GM19025 (cell line): Measurements from ENCODE around the gene CD226.
"Not testable (repeated sequence)": the region's sequence is repeated elsewhere in the genome, so short reads cannot be mapped to it uniquely, and the experiment has no call there.

Experiments used
- ATAC-seq: cut with Tn5 transposase; IDR thresholded peaks from one replicate; pipeline ENCODE4 v1.9.1; 2021; ENCODE audit warnings: mild to moderate bottlenecking, low read depth, moderate library complexity; ENCODE audit not compliant: unreplicated experiment

The CD226 gene

DNA sequence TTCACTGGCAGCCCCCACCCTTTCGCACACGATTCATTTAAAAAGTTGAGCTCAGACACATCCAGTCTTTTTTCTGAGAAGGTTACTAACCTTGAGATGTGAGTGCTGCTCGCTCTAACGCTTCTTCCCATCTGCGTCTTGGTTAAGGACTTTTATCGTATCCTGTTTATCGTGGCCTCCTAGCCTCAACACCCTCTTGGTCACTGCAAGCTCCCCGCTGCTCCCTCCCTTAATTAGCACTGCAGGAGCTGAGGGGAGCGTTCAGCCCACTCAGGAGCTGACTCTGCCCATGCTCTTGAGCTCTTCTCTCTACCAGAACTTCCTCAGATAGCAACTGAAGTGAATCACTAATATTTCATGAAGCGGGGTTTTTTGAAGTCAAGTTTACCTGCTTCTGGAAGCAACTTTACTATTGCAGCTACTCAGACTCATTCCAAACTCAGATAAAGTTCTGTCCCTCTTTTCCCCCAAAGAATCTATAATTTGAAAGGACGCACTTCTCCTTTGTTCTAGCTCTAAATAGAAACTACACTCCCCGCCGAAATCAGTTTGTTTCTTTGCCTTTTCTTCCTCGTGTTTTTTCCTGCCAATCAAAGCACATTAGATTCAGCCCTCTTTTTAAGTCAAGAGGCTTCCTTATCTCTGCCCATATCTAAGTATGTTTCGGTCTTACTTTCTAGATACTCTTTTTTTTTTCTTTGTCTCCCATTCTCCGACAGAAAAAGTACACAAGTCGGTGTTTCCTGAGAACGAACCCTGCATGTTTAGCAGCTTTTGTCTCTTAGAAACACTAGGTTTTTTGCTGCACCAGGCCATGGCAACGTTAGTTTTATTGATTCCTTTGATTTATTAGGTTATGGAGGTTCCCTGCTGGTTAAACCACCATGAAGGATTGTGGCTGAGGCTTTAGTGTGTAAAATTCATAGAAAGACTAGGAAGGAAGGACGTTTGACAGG is 9.3 kb upstream of the CD226 start:
- ATAC-seq, result no peak

DNA sequence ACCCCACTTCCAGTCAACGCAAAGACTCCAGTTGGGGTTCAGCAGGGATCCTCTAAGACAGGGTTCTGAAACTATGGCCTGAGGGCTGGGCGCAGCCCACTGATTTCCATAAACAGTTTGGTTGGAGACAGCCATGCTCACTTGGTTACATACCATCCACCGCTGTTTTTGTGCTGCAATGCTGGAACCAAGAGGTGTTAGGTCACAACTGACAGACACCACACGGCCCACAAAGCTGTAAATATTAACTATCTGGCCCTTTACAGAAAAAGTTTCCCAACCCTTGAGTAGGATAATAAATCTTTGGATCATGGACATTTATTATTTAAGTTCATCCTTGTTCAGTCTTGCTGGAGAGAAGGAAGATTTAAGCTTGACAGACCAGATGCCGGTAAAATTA is 8.4 kb upstream of the CD226 start:
- ATAC-seq, result no peak

DNA sequence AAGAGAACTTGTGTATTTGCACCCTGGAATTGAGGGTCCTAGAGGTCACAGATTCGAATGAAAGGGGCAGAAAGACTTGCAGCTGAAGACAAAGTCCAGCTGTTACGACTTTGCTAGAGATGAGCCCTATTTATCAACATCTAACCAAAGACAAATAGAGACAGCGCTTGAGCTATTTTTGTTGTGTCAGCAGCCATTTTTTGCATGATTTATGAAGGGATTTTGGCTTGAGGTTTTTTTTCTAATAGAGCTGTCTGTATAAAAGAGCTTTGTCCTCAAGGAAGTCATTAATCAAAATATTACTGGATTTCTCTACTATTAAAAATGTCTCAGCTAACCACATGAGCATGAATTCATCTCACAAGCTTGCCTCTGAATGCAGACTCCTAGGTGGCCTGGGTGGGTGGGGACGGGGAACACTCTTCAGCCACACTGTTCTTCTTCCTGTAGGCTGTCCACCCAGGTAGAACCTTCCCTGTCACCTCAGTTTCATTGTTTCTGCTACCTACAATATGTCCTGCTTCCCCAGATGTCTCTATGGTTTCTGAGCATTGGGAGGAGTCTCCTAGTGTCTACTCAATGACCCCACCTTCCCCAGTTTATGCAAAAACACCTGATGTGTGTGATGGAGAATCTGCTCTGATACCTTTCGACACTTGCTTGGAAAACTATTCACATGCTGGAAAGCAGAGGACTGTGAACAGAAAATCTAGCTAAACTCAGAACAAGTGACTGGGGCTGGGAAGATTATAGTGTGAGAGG is 7.2 kb upstream of the CD226 start:
- ATAC-seq, result no peak

DNA sequence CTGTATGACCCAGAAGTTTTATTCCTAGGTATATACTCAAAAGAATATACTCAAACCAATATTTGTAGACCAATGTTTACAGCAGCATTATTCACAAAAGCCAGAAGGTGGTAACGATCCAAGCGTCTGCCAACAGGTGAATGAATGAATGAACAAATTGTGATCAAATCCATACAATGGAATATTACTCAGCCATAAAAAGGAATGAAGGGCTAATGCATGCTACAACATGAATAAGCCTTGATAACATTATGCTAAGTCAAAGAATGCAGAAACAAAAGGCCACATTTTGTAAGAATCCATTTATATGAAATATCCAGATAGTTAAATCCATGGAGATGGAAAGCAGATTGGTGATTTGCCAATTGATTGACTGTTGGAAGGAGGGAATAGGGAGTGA is 5.5 kb upstream of the CD226 start:
- no peak for ATAC-seq

DNA sequence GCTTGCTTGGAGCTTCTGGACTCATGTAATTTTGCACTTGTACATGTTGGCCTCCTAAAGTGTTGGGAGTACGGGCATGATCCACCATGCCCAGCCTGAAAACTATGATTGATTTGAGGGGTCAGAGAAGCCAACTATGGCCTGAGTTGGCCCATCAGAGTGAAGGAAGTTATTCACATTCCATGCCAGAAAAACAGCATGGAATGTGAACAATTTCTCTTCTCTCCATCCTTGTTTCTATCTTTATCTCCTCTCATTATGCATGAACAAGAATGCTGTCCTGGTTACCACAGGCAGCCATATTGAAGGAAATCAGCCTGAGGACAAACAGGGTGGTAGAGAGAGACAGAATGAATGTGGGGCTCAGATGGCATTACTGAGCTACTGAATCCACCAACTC is 3.5 kb upstream of the CD226 start:
- ATAC-seq, result no peak

DNA sequence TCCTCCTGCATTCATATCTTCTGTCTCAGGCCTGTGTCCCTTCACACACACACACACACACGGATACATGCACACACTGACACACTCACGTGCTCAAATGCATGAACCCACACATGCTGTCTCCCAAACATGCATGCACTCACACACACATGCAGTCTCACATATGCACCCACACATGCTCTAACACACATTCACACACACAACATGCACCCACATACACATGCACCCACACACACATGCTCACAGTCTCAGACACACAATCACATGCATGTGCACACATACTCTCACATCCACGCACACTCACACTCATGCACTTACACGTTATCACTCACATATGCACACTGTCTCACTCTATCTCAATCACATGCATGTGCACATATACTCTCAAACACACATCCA is 1.9 kb upstream of the CD226 start:
- no peak for ATAC-seq

DNA sequence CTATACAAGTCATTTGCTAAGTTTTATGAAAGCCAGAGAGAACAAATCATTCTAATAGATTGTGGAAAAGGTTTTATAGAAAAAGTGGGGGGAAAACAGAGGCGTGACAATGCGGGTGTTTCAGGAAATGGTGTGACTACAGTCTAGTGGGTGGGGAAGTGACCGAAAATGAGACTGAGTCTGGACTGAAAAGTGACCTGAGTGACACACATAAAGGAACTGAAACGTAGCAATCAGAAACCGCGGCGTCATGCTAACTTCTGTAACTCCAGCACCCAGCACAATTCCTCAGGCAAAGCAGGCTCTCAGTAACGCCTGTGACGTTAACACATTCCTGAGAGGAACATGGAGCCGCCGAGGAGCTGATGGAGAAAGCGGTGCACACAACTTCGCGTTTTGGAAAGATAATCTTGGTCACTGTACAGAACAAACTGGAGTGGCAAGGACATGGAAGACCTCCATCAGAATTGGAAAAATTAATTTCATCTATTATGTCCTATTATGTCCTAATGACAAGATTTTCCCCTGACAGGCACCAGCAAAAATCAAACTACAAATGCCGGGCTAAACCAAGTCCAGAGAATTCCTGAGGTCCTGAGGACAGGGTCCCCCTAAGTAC is 1.4 kb upstream of the CD226 start:
- peak; percentile 87 for ATAC-seq

DNA sequence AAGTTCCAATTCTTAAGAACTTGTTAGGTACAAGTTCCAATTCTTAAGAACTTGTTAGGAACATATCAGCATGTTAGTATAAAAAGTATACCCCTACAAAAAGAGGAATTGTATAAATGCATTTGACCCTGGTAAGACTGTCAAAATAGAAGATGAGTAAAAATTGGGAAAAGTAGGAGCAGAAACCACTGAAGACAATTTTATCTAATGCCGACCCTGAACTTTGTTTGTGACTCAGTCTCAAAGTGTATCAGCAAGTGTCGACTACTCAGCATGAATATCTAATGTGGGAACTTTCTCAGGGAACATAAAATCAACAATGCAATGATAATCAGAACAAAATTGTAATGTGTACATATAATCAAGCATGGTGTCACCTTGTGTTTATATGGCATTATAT is 583 bp upstream of the CD226 start:
- no peak for ATAC-seq

DNA sequence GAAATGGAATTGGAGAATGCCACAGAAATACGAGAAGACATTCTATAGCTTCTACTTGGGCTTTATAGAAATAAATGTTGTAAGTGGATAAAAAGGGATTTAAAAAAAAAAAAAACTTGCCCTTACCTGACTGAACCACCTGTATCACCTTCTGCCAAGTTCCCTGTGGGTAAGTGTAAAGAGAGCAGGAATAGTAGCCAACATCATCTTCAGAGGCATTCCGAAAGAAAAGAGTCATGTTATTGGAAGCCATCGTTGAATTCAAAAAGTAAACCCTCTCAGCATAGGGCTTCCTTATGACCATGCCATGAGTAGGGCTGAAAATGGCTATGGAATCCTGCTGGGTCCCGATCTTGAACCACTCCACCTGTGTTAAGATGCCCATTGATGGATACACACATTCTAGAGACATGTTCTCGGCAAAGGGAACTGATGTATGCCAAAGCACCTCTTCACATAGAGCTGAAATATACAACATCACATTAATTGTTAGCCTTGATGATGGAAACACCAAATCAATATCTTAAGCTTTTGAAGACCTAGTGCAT is 991 bp downstream of the CD226 start:
- no peak for ATAC-seq

DNA sequence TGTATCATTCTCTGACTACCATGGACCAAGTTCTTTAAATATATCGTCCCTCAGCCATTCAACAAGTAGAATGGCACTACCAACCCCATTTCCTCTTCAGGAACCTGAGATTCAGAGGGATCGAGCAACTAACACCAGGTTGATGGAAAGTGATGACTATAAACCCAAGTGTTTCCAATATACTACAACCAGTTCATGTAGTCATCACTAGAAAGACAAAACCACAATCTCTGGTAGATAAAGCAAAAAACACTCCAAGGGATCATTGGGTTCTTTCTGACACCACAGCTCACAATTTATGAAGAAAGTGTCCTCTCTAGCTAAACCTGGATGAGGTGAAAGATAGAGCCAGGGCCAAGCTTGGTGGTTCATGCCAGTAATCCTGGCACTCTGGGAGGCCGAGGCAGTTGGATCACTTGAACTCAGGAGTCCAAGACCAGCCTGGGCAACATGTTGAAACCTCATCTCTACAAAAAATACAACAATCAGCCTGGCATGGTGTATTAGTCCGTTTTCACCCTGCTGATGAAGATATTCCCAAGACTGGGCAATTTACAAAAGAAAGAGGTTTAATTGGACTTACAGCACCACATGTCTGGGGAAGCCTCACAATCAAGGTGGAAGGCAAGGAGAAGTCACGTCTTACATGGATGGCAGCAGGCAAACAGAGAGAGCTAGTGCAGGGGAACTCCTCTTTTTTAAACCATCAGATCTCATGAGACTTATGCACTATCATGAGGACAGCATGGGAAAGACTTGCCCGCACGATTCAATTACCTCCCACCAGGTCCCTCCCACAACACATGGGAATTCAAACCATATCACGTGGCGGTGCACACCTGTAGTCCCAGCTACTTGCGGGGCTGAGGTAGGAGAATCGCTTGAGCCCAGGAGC is 2.2 kb downstream of the CD226 start:
- ATAC-seq, result no peak

DNA sequence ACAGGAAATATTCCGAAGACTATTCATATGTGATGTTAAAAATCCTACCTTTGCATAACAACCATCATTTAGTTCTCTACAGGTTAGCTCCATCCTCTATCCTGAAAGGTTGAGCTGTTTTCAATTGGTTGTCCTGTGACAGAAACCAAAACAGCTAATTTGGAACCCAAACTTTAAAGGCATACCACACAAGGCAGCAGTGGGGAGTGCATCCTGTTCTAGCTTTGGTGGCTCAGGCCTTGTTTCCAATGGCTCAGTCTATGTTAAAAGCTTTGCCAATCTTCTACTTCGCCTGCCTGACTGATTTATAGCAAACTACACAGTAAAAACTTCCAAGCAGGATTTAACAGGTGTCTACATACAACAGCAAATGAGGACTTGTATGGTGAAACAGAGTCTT is 3.2 kb downstream of the CD226 start:
- no peak for ATAC-seq

DNA sequence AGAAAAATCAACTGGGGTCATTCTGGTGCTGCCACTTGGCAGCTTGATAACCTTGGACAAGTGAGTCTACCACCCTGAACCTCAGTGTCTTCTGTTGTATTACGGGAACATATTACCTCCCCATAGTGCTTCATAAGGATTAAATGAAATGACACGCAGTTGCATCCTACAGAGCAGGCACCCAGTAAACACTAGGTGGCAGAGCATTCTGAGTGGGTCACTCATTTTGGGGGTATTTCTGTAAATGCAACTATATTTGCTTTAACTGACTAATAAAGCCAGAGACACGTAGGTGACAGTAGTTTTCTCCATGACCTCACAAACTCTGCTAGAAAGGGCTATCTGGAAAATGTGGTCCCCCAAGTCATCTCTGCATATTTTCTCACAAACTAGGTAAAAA is 4.7 kb downstream of the CD226 start:
- ATAC-seq, result no peak

DNA sequence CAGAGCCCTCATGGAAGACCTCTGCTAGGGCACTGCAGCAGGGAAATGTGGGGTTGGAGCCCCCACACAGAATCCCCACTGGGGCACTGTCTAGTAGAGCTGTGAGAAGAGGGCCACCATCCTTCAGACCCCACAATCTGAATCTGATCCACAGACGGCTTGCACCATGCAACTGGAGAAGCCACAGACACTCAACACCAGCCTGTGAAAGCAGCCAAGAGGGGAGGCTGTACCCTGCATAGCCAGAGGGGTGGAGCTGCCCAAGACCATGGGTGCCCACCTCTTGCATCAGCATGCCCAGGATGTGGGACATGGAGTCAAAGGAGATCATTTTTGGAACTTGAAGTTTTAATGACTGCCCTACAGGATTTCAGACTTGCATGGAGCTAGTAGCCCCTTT is 6.5 kb downstream of the CD226 start:
- ATAC-seq, result no peak

DNA sequence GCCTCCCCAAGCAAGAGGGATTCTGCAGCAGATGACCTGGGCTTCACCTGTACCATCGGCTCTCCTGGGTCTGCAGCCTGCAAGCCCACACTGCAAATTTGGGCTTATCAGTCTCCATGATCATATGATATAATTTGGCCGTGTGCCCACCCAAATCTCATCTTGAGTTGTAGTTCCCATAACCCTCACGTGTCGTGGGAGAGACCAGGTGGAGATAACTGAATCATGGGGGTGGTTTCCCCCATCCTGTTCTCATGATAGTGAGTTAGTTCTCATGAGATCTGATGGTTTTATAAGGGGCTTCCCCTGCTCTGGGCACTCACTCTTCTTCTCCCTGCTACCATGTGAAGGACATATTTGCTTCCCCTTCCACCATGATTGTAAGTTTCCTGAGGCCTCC is 7.9 kb downstream of the CD226 start:
- not testable (repeated sequence) for ATAC-seq

DNA sequence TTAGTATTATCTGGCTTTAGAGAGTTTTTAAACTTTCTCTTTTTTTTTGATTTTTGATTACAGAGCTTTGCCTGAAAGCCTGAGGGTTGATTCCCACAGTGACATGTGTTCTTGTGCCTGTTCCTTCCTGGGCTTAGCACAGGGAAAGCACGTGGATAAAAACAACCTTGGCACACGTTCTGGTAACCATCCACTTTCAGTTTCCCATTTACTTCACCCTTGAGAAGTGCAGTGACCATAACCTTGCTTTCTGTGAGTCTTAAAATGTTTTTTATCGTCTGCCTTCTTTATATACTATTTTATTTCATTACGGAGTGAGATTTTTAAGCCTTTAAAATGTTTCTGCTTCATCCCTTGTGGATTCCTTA is 11.5 kb downstream of the CD226 start:
- ATAC-seq, result peak; percentile 18

DNA sequence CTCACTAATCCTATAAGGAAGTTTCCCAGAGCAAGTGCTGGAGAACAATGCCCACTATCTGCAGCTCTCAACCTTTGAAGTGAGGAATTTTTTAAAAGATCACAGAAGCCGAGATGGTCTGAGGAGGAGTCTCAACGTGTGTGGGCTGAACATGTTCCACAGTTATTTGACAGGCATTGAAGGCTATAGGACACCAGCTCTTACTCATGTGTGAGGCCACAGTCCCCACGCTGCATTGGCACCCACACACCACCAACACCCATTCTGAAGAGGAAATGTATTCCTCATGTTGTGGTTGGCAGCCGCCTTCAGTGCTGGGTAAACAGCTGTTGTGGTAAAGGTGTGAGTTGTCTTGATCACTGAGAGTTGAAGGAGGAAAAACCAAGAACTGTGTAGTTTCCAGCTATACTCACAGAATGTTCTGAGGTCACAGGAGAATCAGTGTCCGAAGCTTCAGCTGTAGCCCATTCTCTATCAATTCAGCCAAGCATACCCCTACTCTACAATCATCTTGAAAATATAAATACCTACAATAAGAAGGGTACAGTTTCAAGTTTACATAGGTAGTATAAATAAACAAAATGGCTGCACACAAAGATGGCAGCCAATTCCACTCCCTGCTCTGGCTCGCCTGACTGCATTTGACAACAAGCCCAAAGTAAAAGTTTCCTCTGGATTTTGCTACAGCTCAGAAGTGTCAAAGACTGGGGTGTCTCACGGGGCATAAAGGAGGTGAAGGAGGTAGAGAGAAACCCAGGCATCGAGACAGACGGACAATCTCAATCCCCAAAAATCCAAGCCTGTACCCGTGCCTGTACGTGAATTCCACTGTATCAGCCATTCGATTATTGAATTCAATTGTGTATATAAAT is 12.1 kb downstream of the CD226 start:
- peak; percentile 95 for ATAC-seq

DNA sequence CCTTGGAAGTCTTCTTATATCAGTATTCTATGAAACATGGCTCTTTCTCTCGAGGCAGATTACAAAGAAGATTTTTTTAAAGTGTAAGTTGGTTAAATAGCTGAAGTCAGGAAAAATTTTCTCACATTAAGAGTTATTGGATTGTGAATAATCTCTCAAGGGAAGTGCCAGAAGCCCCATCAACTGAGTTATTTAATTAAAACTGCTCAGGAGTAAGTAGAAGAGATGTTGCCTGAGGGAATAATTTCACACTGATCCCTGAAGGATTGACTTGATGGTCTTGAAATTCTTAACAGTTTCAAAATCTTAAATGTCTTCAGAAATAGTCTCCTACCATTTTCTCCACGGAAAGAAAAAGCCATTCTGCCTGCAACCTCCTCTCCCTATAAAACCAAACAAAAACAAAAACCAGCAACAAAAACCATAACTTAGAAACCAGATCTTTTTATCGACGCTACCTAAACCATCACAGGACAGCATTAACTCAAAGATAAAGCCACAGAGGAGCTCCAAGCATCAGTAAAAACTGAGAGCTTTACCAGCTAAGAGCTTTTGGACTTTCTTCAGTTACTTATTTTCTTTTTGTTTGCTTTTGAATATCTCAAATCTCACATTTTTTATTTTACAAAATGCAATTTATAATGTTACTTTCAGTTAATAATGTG is 12.9 kb downstream of the CD226 start:
- no peak for ATAC-seq

DNA sequence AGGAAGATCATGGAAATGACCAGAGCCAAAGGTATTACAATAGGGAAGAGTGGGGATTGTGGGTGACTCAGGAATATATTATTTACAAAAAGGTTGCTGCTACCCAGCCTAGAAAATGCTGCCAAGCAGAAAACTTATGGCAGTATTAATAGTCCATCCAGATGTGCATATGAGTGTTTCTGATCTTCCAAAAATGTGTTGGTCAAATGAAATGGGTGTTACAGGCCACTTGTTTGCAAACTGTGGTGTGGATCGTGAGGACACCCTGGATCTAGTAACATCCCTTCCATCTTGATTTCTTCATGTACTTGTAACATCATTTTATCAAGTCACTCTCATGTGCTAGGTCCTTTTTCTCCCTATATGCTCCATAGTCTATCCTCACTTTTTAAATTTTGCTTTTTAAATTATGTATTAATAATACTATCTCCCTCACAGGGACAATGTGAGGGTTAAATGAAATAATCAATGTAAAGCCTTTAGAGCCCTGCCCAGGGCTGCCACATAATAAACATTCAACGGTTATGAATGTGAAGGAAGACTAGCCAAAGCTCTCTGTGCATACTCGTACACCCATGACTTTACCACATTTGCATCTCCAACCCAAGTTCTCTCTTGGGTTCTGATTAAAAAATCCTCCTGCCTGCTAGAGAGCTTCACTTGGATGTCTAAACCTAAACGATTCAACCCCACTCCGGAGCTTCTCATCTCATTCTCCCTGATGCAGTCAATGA is 18.5 kb downstream of the CD226 start:
- ATAC-seq, result no peak
